Left forelimb (tissue), 1 donor: Measurements from ENCODE around the gene GMPR2.

Experiments used
- DNase-seq: peaks from one replicate; pipeline ENCODE4 v3.0.0-alpha.2; 2018; ENCODE audit warnings: low spot score

Gene GMPR2

GRCh38 chr14:24268225-24268624, 35.5 kb downstream of the GMPR2 start:
- no peak for DNase-seq

DNA sequence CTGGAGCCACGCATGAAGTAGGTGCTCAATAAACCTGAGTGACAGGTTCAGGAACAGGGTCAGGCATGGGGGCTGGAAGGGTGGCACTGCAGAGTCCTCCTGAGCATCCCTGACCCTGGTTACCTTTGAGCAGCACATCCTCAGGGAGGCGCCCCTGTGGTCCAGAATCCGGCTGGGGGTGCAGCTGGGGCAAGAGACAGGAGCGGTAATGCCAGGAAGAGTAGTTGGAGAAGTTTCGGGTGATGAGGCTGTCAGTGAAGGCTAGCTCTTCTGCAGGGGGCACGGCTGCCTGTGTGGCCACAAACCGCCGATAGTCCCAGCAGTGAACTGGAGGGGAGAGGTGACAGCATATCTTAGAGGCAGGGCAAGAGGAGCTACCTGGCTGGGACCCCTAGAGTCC, 36.6 kb downstream of the GMPR2 start:
- DNase-seq: no peak

DNA sequence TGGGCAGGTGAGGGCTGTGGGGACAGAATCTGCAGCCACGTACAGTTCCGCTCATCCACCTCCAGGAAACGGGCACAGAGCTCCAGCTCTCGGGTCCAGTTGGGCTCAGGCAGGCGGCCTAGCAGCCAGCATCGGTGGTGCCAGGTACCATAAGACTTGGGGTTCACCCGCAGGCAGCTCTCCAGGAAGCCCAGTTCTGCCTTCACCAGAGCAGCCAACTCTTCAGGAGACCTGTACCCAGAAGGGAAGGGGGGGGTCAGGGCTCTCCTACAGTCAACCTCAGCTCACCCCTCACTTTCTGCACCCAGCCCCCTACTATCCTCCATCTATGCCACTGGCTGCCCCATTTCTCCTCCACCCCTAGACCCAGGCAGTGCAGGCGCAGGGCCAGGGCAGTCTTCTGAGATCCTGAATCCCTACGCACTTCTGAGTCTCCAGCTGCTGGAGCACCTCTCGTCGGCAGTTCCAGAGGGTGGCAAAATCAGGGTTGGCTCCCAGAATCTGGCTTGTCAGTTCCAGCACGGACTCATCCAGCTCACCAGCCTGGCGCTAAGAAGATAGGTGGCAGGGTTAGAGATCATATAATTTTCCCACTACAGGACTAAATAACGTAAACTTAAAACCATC, 37.3 kb downstream of the GMPR2 start:
- no peak for DNase-seq

DNA sequence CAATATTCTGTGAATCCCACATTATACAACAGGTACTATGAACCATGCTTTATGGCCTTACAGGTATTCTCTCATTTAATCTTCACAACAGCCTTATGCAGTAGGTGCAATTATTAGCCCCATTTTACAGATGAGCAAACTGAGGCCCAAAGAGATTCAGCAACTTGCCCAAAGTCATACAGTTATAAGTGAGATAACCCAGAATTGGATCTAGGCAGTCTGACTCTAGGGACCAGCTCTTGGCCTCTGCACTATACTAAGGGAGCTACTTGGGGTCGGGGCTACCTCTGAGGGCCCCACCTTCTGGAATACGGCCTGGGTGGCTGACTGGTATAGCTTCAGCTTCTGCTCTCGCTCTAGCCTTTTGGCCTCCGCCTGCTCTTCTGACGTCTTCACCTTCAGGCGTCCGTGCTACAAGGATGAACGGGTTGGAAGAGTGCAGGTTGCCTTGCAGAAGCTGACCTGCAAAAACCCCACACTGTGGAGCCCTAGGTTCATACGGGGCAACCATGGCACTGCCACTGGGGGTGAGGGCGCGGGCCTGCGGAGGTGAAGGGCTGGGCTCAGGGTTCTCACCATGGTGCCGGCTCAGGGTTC, 37.9 kb downstream of the GMPR2 start:
- DNase-seq: no peak

DNA sequence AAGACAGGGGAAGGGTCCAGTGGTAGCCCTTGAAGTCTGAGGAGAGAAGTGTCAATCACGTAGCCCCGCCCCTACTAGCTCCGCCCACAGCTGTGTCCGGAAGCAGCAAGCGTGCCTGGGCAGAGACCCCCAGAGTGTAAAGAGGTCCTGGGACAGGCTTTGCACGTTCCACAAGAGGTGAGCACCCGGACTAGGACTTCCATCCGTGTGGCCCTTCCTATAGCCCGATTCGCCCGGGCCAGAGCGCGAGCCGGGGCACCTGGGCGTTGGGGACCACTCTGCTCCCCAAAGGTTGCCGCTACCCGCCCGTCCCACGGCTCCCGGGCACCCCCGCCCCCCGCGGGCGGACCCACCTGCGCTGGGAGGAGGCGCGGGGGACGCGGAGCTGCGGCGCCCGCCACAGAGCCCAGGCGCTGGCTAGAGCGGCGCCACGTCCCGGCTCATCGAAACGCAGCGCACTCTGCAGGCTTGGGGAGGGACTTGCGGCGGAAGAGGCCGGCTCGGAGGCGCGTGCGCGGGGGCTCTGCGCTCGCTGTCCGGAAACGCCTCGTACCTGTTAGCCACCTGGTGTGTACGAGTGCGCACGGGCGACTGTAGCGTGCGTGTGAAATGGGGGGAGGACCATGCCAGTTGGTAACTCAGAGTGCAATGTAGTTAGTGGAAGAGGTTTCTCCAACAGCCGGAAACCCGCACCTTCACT, 38.6 kb downstream of the GMPR2 start, which contains the start of gene RABGGTA:
Gene RABGGTA (minus strand): TSS at position 464 of the 700 bp plus-strand sequence. CDS start 482 bp downstream, outside the sequence.
- peak; percentile 91 for DNase-seq

GRCh38 chr14:24271834-24272263, 39.1 kb downstream of the GMPR2 start:
- DNase-seq: no peak

GRCh38 chr14:24272467-24272866, 39.7 kb downstream of the GMPR2 start:
- DNase-seq: no peak

DNA sequence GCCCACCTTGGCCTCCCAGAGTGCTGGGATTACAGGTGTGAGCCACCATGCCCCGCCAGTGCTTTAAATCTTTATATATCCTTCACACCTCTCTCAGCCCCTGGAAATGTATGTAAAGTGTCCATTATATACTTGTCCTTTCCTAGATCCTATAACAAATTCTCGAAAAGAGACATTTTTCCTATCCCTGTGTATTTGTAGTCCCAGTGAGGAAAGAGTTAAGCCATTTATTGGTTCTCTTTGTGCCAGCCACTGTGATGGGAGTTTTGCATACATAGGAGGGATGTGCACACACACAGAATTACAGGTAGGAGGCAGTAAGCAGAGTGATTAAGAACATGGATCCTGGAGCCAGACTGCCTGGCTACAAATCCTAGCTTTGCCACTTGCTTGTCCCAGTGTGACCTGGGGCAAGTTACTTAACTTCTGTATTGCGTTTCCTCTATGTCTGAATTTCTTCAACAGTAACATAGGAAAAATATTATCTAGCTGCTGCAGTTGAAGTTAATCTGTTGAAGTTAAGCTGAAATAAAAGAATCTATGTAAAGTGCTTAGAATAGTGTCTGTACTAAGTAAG, 40.8 kb downstream of the GMPR2 start:
- DNase-seq: no peak

DNA sequence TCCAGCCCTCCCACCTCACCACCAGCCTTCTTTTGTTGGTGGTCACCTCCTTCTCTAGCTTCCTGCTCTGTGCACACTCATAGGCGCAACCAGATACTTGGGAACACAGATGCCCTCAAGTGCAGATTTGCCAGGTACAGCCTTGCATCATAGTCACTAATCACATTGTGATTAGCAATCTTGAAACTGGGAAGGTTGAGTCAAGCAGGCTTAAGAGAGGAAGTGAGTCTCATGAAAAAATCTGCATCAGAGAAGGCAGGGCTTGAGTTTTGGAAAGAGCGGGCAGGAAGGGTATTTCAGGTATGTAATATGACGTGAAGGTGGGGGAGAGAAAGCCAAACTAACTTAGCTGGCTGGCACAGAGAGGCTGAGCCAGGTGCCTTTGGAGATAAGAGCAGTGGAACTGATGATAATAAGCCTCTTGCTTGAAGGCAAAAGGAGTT, 41.4 kb downstream of the GMPR2 start:
- no peak for DNase-seq

DNA sequence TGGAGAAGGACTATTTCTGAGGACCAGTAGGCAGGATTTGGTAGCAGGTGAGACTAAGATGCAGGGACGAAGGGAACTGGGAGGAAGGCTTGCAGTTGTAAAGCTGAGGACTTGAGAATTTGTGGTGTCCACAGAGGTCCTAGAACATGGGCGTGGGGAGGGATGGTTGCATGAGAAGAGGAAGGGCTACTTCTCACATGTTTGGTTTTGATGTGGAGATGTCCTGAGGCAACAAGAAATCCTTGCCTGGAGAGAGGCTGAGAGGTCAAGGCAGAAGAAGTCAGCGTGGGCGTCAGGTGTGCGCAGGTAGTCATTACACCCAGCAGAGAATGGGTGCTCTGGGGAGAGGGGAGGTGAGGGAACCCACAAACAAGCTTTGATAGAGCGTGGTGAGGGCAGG, 44.3 kb downstream of the GMPR2 start:
- no peak for DNase-seq

GRCh38 chr14:24277606-24278321, 45.0 kb downstream of the GMPR2 start:
- no peak for DNase-seq

DNA sequence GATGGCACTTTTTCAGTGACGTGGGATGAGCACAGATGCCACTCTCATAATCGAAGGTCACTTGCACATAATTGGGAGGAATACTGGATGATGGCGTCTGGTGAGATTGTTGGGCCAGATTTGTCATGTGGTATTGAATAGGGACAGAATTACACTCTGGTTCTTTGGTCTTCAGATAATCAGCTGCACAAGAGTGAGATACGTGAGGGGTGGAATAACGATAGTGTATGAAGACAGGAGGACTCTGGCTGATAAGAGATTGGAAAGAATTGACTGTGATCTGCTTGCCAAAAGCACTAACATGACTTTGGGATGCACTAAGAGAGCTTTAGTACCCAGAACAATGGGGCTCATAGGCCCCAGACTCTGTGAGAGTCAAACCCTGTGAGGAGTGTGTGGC, 45.7 kb downstream of the GMPR2 start:
- DNase-seq: no peak

DNA sequence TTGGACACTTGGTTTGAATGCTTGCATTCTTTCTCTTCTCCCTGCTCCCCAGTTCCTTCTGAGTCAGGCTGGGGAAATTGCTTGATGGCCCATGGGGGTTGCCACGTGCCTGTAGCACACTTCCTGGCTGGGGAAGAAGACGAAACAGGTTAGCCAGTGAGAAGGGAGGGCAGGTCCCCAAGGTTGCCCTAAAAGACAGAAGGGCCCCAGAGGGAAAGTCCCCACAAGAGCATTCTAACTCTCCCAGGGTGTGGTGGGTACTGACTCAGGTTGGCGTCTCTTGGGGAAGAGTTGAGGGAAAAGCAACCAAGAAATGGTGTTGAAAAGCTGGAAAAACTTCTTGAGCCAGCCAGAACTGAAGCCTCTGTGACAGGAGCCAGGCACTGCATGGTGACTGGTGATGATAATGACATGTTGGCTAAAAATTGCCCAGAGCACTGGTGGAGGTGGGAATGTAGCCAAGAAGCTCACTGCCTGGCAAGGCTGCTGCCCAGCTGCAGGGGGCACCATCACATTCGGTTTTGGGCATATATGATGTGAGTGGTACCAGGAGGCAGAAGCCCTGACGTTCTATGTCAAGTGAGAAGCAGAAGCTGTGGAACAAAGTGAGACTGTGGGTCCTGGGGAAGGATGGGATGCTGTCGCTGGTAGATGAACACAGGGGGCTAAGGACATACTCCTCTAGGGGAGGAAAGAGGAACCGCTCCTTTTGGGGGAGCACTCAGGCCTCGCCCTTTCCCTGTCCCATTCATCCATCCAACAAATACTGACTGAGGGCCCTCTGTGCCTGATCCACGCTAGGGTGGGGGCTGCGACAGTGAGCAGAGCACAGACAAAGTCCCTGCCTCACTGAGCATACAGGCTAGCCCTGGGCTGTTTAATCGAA, 46.8 kb downstream of the GMPR2 start:
- no peak for DNase-seq

- DNase-seq: no peak
Observed at GRCh38 chr14:24280797-24281460, 48.2 kb downstream of the GMPR2 start.

DNA sequence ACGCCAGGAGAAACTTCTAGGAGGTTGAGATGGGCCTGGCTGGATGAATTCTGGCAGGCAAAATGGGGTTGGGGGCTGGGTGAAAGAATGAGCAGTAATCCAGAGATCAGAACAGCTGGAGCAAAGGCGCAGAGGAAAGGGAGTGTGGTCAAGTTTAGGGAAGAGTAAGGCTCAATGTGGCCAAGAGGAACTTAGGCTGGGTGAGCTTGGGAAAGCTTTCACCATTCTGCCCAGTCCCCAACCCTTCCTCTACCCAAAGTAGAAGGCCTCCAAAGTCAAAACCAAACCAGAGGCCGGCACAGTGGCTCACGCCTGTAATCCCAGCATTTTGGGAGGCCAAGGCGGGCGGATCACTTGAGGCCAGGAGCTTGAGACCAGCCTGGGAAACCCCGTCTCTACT, 48.9 kb downstream of the GMPR2 start:
- no peak for DNase-seq

DNA sequence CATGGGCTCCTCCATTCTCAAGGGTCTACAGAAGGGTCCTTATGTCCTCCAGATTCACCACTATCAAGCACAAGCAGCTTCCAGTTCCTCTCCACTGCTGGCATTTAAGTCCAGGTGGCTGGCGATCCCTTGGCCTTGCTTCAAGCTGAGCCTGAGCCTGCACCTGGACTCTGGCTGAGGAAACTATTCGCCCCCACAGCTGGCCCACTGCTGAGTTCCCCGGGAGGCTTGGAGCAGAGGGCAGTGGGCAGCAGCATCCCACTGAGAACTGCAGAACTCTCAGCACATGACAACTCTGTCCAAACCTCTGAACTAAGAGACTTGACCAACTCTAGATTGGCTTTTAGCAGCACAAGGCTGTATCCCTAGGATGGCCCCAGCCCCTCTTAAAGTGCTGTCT, 50.0 kb downstream of the GMPR2 start:
- DNase-seq: no peak

DNA sequence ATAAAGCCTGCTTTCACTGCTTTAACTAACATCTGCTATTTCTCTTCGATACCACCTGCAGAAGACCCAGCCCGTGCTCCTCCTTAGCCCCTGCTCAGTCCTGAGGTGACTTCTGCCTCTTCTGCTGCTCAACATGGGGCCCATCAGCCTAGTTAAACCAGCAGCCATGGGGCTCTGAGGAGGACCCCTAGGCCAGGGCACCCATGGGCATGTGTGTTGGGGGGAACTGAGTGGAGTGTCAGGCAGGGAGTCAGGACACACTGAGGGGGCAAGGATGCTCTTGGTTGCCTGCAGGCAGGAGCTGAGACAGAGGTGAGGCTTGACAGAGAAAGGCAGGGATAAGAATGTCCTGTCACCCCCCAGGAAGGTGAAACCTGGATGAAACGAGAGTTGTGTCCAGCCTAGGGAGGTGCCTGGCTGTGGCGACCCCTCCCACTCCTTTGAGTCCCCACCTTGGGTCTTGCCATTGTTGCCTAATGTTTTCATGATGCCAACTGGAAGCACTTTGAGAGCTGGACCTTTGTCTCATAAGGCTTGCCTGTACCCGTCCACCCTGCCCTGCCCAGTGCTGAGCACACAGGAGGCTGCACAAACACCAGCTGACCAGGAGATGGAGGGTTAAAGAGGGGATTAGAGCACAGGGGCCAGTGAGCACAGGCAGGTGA, 51.2 kb downstream of the GMPR2 start:
- no peak for DNase-seq

GRCh38 chr14:24284501-24285035, 51.8 kb downstream of the GMPR2 start:
- DNase-seq: no peak

DNA sequence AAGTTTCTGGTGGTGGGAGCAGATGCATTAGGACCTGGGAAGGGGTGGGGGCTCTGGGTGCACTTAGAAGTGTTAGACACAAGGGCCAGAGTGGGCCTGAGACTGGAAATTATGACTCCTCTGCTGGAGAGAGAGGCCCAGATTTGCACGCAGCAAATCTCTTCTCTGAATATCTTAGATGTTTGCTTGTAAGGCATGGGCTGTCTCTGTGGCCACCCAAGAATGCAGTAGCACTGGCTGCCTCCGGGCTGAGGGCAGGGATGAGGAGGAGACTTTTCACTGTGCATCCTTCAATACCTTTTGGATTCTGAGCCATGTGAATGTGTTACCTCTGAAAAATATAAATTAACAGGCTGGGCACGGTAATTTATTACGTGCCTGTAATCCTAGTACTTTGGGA, 52.6 kb downstream of the GMPR2 start:
- DNase-seq: no peak

DNA sequence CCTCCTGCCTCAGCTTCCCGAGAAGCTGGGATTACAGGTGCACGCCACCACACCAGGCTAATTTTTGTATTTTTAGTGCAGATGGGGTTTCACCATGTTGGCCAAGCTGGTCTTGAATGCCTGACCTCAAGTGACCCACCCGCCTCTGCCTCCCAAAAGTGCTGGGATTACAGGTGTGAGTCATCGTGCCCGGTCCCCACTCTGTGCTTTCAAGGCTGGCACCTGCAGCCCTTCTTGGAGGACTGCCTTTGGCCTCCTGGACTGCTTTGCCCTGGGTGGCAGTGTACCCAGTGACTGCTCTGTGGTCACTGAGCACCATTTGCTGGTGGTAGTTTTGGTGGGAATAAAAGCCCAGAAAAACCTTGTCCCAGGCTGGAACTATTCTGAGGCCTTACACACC, 54.3 kb downstream of the GMPR2 start:
- no peak for DNase-seq
